ENCODE measurements around the gene KIF26B.

Gene KIF26B

GRCh38 chr1:245486775-245487470 is 332.1 kb downstream of the KIF26B start:
- Histone ChIP-seq H3K9me3 (replicated peaks in 1 of 11) (peaks cover 0 to 16% (median 4%) of the 10 kb centered on the region in 11 experiments; a peak in 4 of 22 replicates), H3K36me3 (no peaks in the 10 kb centered on the region), H3K4me1 (peaks cover 0 to 50% (median 28%) of the 10 kb centered on the region in 10 experiments; a peak in 14 of 20 replicates), H3K9ac (peak overlapping the region in 2 of 11 experiments; percentile 10 to 24; a peak in 2 of 22 replicates), H3K4me2 (peak overlapping the region in 7 of 11 experiments; percentile 17 to 91 (median 79); a peak in 13 of 22 replicates), H3K4me3 (no peak overlapping the region), H4K20me1 (no peaks in the 10 kb centered on the region), H3K27me3 (no peaks in the 10 kb centered on the region), H3K27ac (peak overlapping the region in 5 of 11 experiments; percentile 3 to 84 (median 79); a peak in 9 of 22 replicates)
- TF ChIP-seq Cebpa-rat (IDR thresholded peaks at IDR 0.05): no peak

GRCh38 chr1:245488346-245489129 is 333.8 kb downstream of the KIF26B start:
- no peaks in the 10 kb centered on the region for H4K20me1 ChIP-seq
- peaks cover 0 to 15% (median 5%) of the 10 kb centered on the region in 11 experiments; a peak in 5 of 22 replicates for H3K9me3 ChIP-seq (replicated peaks in 1 of 11)
- H3K27me3 ChIP-seq: no peaks in the 10 kb centered on the region
- H3K4me3 ChIP-seq: no peak overlapping the region
- no peak for TF ChIP-seq Cebpa-rat (IDR thresholded peaks at IDR 0.05)
- H3K36me3 ChIP-seq: no peaks in the 10 kb centered on the region
- H3K4me2 ChIP-seq: no peak overlapping the region
- H3K27ac ChIP-seq: no peak overlapping the region
- H3K9ac ChIP-seq: no peak overlapping the region
- H3K4me1 ChIP-seq: peaks cover 0 to 44% (median 27%) of the 10 kb centered on the region in 10 experiments; a peak in 14 of 20 replicates

DNA sequence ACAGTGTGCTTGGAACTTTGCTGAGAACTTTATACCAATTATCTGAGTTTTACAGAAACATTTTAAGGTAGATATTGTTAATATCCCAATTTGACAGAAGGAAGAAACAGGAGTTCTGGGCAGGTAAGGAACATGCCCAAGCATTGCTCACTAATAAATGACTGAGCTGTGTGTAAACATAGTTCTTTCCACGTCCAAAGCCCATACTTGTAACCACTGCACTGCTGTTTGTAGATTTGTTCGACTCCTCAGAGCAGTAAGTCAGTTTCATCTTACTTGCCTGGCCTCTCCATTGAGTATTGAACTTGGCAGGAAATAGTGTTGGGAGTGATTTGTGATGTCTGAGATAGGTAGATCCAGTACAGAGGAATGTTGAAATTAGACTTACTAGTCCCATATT is 335.1 kb downstream of the KIF26B start:
- Histone ChIP-seq H4K20me1 (no peaks in the 10 kb centered on the region), H3K4me3 (no peak overlapping the region), H3K9ac (no peak overlapping the region), H3K27ac (no peak overlapping the region), H3K9me3 (replicated peaks in 1 of 11) (peaks cover 0 to 15% (median 5%) of the 10 kb centered on the region in 11 experiments; a peak in 5 of 22 replicates), H3K4me1 (peaks cover 0 to 31% (median 24%) of the 10 kb centered on the region in 10 experiments; a peak in 14 of 20 replicates), H3K4me2 (no peak overlapping the region), H3K27me3 (no peaks in the 10 kb centered on the region), H3K36me3 (no peaks in the 10 kb centered on the region)
- TF ChIP-seq Cebpa-rat (IDR thresholded peaks at IDR 0.05): no peak

DNA sequence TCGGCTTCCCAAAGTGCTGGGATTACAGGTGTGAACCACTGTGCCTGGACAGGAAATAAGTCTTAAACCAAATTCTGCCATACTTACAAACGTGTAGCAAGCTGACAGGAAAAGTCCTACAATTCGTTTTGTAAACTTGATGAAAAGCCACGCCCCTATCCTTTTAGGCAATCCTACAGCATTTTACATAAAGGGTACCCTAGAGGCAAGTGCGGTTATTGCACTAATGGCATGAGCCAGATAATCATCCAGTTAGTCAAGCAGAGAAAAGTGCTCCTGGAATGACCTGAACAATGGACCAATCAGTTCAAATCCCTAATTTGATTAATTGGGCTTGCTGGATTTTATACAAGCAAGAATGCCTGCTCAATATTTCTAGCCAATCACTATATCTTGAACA is 338.2 kb downstream of the KIF26B start:
- no peak overlapping the region for H3K4me2 ChIP-seq
- H3K9me3 ChIP-seq (replicated peaks in 1 of 11): peaks cover 0 to 15% (median 5%) of the 10 kb centered on the region in 11 experiments; a peak in 5 of 22 replicates
- H3K27ac ChIP-seq: no peak overlapping the region
- H4K20me1 ChIP-seq: no peaks in the 10 kb centered on the region
- no peaks in the 10 kb centered on the region for H3K27me3 ChIP-seq
- no peak overlapping the region for H3K9ac ChIP-seq
- TF ChIP-seq Cebpa-rat (IDR thresholded peaks at IDR 0.05): no peak
- no peak overlapping the region for H3K4me3 ChIP-seq
- no peaks in the 10 kb centered on the region for H3K36me3 ChIP-seq
- H3K4me1 ChIP-seq: no peaks in the 10 kb centered on the region

DNA sequence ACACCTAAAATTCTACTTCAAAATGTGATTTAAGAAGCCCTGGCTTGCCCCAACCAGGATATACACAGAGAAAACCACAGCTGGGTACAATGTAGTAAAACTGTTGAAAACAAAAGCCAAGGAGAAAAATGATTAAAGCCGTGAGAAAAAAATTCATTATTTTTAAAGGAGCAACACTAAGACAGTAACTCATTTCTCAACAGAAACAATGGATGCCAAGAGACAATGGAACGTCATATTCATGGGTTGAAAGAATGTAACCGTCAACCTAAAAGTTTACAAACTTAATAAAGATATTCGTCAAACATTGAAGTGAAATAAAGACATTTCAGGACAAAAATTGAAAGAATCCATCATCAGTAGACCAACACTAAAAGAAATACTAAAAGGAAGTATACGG is 340.9 kb downstream of the KIF26B start:
- Histone ChIP-seq H3K36me3 (no peaks in the 10 kb centered on the region), H3K4me1 (peaks cover 0 to 12% (median 0%) of the 10 kb centered on the region in 10 experiments; a peak in 7 of 20 replicates), H4K20me1 (no peaks in the 10 kb centered on the region), H3K4me2 (no peak overlapping the region), H3K9me3 (replicated peaks in 1 of 11) (peaks cover 0 to 10% (median 4%) of the 10 kb centered on the region in 11 experiments; a peak in 5 of 22 replicates), H3K27ac (no peak overlapping the region), H3K27me3 (no peaks in the 10 kb centered on the region), H3K9ac (no peak overlapping the region), H3K4me3 (no peak overlapping the region)
- no peak for TF ChIP-seq Cebpa-rat (IDR thresholded peaks at IDR 0.05)

DNA sequence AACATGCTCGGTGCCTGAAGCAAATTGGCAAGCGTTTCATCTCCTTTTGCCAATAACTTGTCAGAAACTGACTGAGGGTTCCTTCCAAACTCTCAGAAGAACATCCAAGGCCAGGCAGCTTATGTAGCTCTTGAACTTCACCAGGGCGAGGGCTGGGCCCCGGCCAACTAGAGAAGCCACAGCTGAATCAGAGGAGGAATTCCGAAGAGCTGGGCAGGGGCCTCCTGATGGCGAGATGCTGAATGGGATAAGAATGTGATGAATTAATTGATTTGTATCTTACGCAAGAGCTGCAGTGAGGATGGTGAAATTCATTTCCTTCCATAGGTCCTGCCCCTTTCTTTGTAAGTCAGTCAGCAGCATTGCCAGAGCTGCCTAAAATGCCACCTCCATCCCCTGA is 345.8 kb downstream of the KIF26B start:
- no peaks in the 10 kb centered on the region for H4K20me1 ChIP-seq
- no peak overlapping the region for H3K4me3 ChIP-seq
- peaks cover 0 to 17% (median 0%) of the 10 kb centered on the region in 10 experiments; a peak in 7 of 20 replicates for H3K4me1 ChIP-seq
- H3K4me2 ChIP-seq: peak overlapping the region in 5 of 11 experiments; percentile 19 to 46 (median 36); a peak in 7 of 22 replicates
- H3K36me3 ChIP-seq: no peaks in the 10 kb centered on the region
- H3K9ac ChIP-seq: no peak overlapping the region
- TF ChIP-seq Cebpa-rat (IDR thresholded peaks at IDR 0.05): peak in 7 of 11 experiments; percentile 20 to 70 (median 37); a peak in 10 of 22 replicates
- no peaks in the 10 kb centered on the region for H3K9me3 ChIP-seq (replicated peaks in 1 of 11)
- no peaks in the 10 kb centered on the region for H3K27me3 ChIP-seq
- H3K27ac ChIP-seq: no peak overlapping the region

- no peak overlapping the region for H3K9ac ChIP-seq
- H3K4me1 ChIP-seq: peaks cover 0 to 17% (median 0%) of the 10 kb centered on the region in 10 experiments; a peak in 7 of 20 replicates
- H3K36me3 ChIP-seq: no peaks in the 10 kb centered on the region
- H3K27me3 ChIP-seq: no peaks in the 10 kb centered on the region
- no peak overlapping the region; a peak in 1 of 22 replicates for H3K4me2 ChIP-seq
- H3K27ac ChIP-seq: no peak overlapping the region
- H3K9me3 ChIP-seq (replicated peaks in 1 of 11): no peaks in the 10 kb centered on the region
- H3K4me3 ChIP-seq: no peak overlapping the region
- no peak for TF ChIP-seq Cebpa-rat (IDR thresholded peaks at IDR 0.05)
- H4K20me1 ChIP-seq: no peaks in the 10 kb centered on the region
Measured at GRCh38 chr1:245501633-245502032, 346.8 kb downstream of the KIF26B start.

- Histone ChIP-seq H4K20me1 (no peaks in the 10 kb centered on the region), H3K27me3 (no peaks in the 10 kb centered on the region), H3K4me1 (peaks cover 0 to 17% (median 0%) of the 10 kb centered on the region in 10 experiments; a peak in 7 of 20 replicates), H3K4me2 (no peak overlapping the region), H3K4me3 (no peak overlapping the region), H3K9ac (no peak overlapping the region), H3K36me3 (no peaks in the 10 kb centered on the region), H3K9me3 (replicated peaks in 1 of 11) (no peaks in the 10 kb centered on the region), H3K27ac (no peak overlapping the region)
- TF ChIP-seq Cebpa-rat (IDR thresholded peaks at IDR 0.05): no peak
Measured at GRCh38 chr1:245503548-245503947, 348.8 kb downstream of the KIF26B start.

- H3K27ac ChIP-seq: no peak overlapping the region
- H3K4me2 ChIP-seq: no peak overlapping the region
- H3K4me1 ChIP-seq: peaks cover 0 to 20% (median 3%) of the 10 kb centered on the region in 10 experiments; a peak in 9 of 20 replicates
- no peak overlapping the region for H3K9ac ChIP-seq
- no peaks in the 10 kb centered on the region for H3K27me3 ChIP-seq
- no peak overlapping the region for H3K4me3 ChIP-seq
- no peak for TF ChIP-seq Cebpa-rat (IDR thresholded peaks at IDR 0.05)
- no peaks in the 10 kb centered on the region for H3K9me3 ChIP-seq (replicated peaks in 1 of 11)
- H3K36me3 ChIP-seq: no peaks in the 10 kb centered on the region
- no peaks in the 10 kb centered on the region for H4K20me1 ChIP-seq
Measured at GRCh38 chr1:245510144-245510543, 355.4 kb downstream of the KIF26B start.
